GM12801 (cell line): Measurements from ENCODE around the gene ZNRF3.

ENCODE experiments used
- CTCF ChIP-seq: IDR thresholded peaks from one replicate; pipeline ENCODE4 v1.5.1; 2011; ENCODE audit warnings: control low read depth; ENCODE audit not compliant: insufficient read length; ENCODE audit errors: extremely low read depth

The ZNRF3 gene

GRCh38 chr22:29103121-29103520 lies 219.7 kb downstream of the ZNRF3 start:
- TF ChIP-seq CTCF = no peak

DNA sequence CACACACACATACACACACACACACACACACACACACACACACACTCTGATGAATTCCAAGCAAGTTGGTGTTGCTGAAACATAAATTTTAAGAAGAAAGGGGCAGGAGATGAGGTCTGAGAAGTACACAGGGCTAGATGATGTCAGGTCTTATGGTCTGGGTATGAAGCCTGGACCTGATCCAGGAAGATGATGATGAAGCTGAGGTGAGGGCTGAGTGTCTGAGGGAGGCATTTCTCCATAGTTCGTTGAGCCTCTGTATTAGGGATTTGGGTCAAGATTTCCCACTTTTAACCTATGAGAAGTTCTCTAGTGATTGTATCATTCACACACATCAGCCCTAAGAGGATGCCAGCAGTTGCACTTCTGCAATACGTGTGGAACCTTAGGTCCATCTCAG lies 222.1 kb downstream of the ZNRF3 start:
- TF ChIP-seq CTCF = no peak

DNA sequence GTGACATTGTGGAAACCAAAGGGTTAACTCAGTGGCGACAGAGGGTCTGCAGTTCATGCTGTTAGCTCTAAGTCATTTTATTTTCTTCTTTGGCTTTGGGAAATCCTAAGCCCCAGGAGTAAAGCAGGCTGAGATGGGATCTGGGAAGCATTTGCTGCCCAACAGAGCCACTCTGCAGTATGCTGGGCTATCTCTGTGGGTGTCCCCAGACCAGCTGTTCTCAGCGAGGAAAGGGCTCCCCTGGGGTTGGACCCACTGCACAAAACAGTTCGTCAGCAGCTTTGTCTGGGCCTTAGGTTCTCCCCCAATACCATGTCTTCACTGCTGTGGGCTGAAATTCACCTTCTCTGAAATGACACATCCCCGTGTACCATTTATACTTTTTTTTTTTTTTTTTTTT lies 223.5 kb downstream of the ZNRF3 start:
- no peak for TF ChIP-seq CTCF
